Measurements from ENCODE around the gene PLD3.

PLD3 gene

DNA sequence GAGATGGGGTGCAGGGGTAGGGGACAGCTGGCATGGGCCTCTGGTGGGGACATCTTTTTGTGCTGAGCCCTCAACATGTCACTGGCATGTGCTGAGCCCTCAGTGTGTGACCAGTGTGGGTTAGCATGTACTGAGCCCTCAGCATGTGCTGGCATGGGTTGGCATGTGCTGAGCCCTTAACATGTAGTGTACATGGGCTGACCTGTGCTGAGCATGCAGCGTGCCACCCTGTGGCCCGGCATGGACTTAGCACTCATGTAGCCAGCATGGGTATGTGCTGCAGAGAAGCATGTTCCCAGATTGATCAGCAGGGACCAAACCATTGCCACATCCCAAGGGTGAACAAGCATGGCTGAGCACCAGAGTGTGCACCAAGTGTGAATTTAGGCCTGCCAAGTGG lies 30.0 kb downstream of the PLD3 start:
- no peaks in the 10 kb centered on the region for H3K27me3 ChIP-seq (ENCODE audit: insufficient read depth, low read depth, severe bottlenecking)
- H3K27ac ChIP-seq: no peak overlapping the region
- H3K36me3 ChIP-seq: no peaks in the 10 kb centered on the region; the same call in 1 of the 2 replicates
- TF ChIP-seq, protein P1, sequence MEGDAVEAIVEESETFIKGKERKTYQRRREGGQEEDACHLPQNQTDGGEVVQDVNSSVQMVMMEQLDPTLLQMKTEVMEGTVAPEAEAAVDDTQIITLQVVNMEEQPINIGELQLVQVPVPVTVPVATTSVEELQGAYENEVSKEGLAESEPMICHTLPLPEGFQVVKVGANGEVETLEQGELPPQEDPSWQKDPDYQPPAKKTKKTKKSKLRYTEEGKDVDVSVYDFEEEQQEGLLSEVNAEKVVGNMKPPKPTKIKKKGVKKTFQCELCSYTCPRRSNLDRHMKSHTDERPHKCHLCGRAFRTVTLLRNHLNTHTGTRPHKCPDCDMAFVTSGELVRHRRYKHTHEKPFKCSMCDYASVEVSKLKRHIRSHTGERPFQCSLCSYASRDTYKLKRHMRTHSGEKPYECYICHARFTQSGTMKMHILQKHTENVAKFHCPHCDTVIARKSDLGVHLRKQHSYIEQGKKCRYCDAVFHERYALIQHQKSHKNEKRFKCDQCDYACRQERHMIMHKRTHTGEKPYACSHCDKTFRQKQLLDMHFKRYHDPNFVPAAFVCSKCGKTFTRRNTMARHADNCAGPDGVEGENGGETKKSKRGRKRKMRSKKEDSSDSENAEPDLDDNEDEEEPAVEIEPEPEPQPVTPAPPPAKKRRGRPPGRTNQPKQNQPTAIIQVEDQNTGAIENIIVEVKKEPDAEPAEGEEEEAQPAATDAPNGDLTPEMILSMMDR (IDR thresholded peaks at IDR 0.05; ENCODE audit: low read depth, low read length): no peak
- no peak overlapping the region for H3K4me3 ChIP-seq (ENCODE audit: low read depth, low read length)
- no peaks in the 10 kb centered on the region for H3K9me3 ChIP-seq (ENCODE audit: severe bottlenecking)
- no peak for DNase-seq

DNA sequence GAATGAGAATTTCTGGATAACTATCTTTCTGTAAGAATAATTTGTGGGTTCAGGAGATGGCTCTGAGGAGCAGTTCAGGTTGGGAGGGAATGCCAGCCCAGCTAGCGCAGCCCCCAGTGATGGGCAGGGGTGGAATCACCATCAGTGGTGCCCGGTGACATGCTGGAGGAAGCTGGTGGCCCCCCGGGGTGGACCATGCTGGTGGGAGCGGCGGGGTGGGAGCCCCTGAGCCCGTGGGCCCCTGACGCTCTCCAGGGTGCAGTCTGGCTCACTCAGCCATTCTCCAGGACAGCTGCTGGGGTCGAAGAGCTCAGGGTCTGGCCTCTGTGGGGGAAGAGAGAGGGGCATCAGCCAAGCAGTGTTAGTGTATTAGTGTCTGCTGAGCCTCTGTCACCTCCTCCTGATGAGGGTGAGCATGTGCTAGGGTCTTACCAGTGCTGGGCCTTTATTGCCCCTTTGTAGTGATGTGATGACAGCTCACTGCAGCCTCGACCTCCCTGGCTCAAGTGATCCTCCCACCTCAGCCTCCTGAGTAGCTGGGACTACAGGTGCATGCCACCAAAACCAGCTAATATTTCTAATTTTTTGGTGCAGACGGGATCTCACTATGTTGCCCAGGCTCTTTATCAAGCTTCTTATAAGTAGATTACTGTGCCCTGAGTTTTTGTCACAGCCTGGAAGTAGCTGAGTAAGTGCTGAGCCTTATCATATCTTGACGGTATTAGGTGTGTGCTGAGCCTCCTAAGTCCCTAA lies 31.1 kb downstream of the PLD3 start:
- H3K27ac ChIP-seq: no peak overlapping the region
- no peaks in the 10 kb centered on the region for H3K27me3 ChIP-seq (ENCODE audit: insufficient read depth, low read depth, severe bottlenecking)
- H3K36me3 ChIP-seq: no peaks in the 10 kb centered on the region
- no peak for DNase-seq
- no peak overlapping the region for H3K4me3 ChIP-seq (ENCODE audit: low read depth, low read length)
- TF ChIP-seq, protein P1 (IDR thresholded peaks at IDR 0.05; ENCODE audit: low read depth, low read length): no peak
- H3K9me3 ChIP-seq (ENCODE audit: severe bottlenecking): no peaks in the 10 kb centered on the region

DNA sequence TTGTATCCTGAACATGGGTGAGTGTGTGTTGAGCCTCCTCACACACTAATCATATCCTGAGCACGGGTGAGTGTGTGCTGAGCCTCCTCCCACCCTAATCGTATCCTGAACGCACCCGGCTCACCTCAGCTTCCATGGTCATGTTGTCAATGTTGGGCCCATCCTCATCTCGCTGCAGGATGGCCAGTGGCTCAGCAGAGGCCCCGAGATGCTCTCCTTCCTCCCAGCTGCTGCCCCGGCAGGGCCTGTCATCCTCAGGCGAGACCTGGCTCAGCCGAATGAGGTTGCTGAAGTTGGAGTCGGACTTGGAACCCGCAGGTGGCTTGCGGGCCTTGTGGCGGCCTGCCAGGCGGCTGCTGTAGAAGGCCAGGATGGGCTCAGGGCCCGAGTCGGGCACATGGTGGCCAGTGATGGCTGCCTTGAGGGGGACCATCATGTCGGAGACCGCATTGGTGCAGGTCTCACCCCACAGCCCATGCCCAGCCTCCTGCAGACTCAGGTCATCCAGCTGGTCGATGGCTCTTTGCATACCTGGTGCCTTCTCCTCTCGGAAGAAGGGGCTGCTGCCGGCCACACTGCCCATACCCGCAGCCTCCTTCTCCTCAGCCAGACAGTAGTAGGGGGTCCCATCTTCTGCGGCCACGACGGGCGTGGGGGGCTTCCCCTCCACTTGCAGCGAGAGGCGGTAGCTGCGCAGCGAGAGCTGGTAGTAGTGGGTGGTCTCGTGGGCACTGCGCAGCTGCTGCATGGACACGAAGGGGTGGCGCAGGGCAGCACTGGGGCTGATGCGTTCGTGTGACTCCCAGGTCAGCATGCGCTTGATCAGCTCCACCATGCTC lies 31.9 kb downstream of the PLD3 start:
- no peak overlapping the region for H3K4me3 ChIP-seq (ENCODE audit: low read depth, low read length)
- no peak overlapping the region for H3K27ac ChIP-seq
- no peak for DNase-seq
- no peaks in the 10 kb centered on the region for H3K36me3 ChIP-seq
- no peaks in the 10 kb centered on the region for H3K9me3 ChIP-seq (ENCODE audit: severe bottlenecking)
- H3K27me3 ChIP-seq (ENCODE audit: insufficient read depth, low read depth, severe bottlenecking): no peaks in the 10 kb centered on the region
- TF ChIP-seq, protein P1 (IDR thresholded peaks at IDR 0.05; ENCODE audit: low read depth, low read length): no peak

DNA sequence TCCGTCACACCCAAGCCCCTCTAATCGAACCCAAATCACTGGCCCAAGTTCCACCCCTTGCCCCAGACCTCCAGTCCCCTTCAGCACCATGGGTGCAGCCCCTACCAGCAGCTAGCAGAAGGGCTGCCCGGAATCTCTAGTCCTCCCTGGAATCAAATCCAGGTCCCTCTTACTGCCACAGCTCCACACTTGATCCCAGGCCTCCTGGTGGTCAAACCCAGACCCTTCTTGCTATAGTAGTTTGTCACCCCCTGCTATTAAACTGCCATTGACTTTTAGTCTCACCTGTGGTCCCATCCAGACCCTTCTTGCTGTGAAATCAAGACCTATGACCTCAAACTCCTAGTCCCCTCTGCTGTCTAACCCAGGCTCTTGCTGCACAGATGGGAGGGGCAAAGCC lies 32.8 kb downstream of the PLD3 start:
- DNase-seq: no peak
- H3K9me3 ChIP-seq (ENCODE audit: severe bottlenecking): no peaks in the 10 kb centered on the region

DNA sequence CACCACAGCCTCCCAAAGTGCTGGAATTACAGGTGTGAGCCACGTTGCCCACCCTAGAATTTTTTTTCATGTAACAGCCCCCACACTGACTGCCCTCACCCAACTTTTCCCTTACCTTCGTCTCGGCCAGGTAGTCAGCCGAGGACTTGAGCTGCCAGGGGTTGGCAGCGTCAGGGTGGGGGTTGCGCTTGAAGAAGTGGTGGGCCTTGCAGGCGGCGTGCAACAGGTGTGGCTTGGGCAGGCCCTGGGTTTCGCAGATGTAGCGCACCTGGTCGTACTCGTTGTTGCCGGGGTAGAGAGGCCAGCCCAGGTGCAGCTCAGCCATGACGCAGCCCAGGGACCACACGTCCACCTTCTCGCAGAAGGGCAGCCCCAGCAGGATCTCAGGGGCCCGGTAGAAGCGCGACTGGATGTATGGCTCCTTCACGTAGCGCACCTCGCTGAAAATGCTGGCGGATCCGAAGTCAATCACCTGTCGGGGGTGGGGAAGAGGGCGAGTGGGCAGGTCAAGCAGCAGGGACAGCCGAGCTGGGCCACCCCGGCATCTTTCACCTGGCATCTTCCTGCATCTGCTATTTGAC lies 35.3 kb downstream of the PLD3 start:
- TF ChIP-seq, protein P1 (IDR thresholded peaks at IDR 0.05; ENCODE audit: low read depth, low read length): no peak
- H3K27ac ChIP-seq: no peak overlapping the region
- H3K9me3 ChIP-seq (ENCODE audit: severe bottlenecking): no peaks in the 10 kb centered on the region
- H3K4me3 ChIP-seq (ENCODE audit: low read depth, low read length): no peak overlapping the region
- no peak for DNase-seq
- no peaks in the 10 kb centered on the region for H3K36me3 ChIP-seq
- no peaks in the 10 kb centered on the region for H3K27me3 ChIP-seq (ENCODE audit: insufficient read depth, low read depth, severe bottlenecking)

More for the DNA sequence above, 32.8 kb downstream of the PLD3 start:
- no peak overlapping the region for H3K4me3 ChIP-seq (ENCODE audit: low read depth, low read length)
- TF ChIP-seq, protein P1 (IDR thresholded peaks at IDR 0.05; ENCODE audit: low read depth, low read length): peak; percentile 24; the same call in 1 of the 2 replicates
- no peak overlapping the region for H3K27ac ChIP-seq
- no peaks in the 10 kb centered on the region for H3K36me3 ChIP-seq
- H3K27me3 ChIP-seq (ENCODE audit: insufficient read depth, low read depth, severe bottlenecking): no peaks in the 10 kb centered on the region

All from WERI-Rb-1 (cell line).